ENCODE results near the gene TMX4. TPM values are rescaled to one million over a fixed set of nuclear protein-coding genes. Genes with fewer than 3 reads are reported as not detected.

TMX4 gene, protein sequence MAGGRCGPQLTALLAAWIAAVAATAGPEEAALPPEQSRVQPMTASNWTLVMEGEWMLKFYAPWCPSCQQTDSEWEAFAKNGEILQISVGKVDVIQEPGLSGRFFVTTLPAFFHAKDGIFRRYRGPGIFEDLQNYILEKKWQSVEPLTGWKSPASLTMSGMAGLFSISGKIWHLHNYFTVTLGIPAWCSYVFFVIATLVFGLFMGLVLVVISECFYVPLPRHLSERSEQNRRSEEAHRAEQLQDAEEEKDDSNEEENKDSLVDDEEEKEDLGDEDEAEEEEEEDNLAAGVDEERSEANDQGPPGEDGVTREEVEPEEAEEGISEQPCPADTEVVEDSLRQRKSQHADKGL
- total RNA-seq = 26.9 and 30.3 TPM in 2 replicates
- 5.4 and 6.5 TPM in 2 replicates for polyA plus RNA-seq
- polyA plus RNA-seq (2011; cell fraction: cytosol; rRNA removed) = 8.2 TPM in 2 replicates
- polyA plus RNA-seq (2011; cell fraction: nucleus; rRNA removed) = 3.2 and 4.6 TPM in 2 replicates
- 12.9 and 14.6 TPM in 2 replicates for polyA plus RNA-seq (2012)
- 15.8 and 18.1 TPM in 2 replicates for polyA minus RNA-seq
- 3.6 TPM for polyA minus RNA-seq (2011; cell fraction: cytosol; rRNA and poly(A)+ RNA removed)
- 5.3 and 7.7 TPM in 2 replicates for polyA minus RNA-seq (2011; cell fraction: nucleus; rRNA and poly(A)+ RNA removed)
- percentile 72 among the genes with signal in this experiment for Bru-seq, nascent RNA
- percentile 80 among the genes with signal in this experiment for BruChase-seq, experiment 1, labeled RNA remaining after a 6-hour chase
- percentile 61 among the genes with signal in this experiment for BruChase-seq, experiment 2, labeled RNA remaining after a 2-hour chase
- long read RNA-seq, full-length matches to known transcripts = 55 of 75 reads
- long read RNA-seq, partial matches to known transcripts = 5 of 75 reads
- long read RNA-seq, other reads (novel, unspliced or antisense) = 15 of 75 reads

DNA sequence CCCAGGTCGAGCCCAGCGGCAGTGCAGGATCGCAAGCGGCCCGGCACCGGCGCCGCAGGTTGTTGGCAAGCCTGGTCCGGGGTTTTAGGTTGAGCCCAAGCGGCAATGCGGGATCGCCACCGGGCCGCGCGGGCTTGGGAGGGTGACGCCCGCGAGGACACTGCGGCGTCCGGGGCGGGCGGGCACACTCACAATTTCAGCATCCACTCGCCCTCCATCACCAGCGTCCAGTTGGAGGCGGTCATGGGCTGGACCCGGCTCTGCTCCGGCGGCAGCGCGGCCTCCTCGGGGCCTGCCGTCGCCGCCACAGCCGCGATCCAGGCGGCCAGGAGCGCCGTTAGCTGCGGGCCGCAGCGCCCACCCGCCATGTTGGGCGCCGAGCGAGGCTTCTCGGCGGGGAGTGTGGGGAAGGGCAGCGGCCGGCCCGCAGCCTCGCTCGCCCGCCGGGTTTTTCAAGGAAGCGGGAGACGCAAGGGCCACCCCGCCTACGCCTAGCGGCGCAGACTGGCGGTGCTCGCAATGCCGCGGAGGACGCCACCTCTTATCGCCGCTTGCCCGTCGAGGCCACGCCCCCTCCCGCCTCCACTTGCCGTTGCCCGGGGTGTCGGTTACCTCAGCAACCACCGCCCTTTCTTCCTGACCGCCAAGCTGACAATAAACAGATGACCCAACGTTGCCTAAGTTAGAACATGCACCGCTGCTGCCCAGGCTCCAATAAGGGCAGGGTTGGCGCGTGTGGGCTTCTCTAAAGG, at the start of gene TMX4:
TSS of gene TMX4 (minus strand) at position 516 of the 752 bp plus-strand sequence. CDS start at position 368, 148 bp downstream.
- CTCF ChIA-PET = interaction anchor here (0.9 to 2.7 kb wide), 3 partner anchors 11 to 39 kb away, joined by 3 to 9 read pairs (median 5); no protein-coding TSS in a partner anchor
- dilution Hi-C loops (cut with MboI; ENCODE audit: extremely low pct_ligation_motif_present, low sequenced_read_pairs) = no loop called here
- Histone ChIP-seq H3K9me1 (replicated peaks; ENCODE audit: control insufficient read depth, extremely low read depth, insufficient read depth, low read length) (no peaks in the 10 kb centered on the region), H3K9me3 (replicated peaks; ENCODE audit: control insufficient read depth, insufficient read depth, low read length) (no peaks in the 10 kb centered on the region), H3K9ac (replicated peaks; ENCODE audit: extremely low read depth, insufficient read depth, low read length) (peak within 1 kb of the TSS; percentile 83), H3K4me1 (ENCODE audit: control insufficient read depth, extremely low read depth, insufficient read depth, low read length) (peaks cover 8% of the 10 kb centered on the region), H3K36me3 (ENCODE audit: control insufficient read depth in 2 of 2, extremely low read depth in 1 of 2, insufficient read depth in 2 of 2, low read length in 2 of 2) (no peaks in the 10 kb centered on the region), H3K27me3 (ENCODE audit: control insufficient read depth in 2 of 2, insufficient read depth in 2 of 2, low read length in 2 of 2) (no peaks in the 10 kb centered on the region), H3K4me2 (ENCODE audit: insufficient read depth, low read length) (peak within 1 kb of the TSS; percentile 95), H4K20me1 (replicated peaks; ENCODE audit: control insufficient read depth, extremely low read depth, insufficient read depth, low read length) (no peaks in the 10 kb centered on the region), H2AFZ (ENCODE audit: low read depth, low read length) (peak within 1 kb of the TSS; percentile 96), H3K27ac (ENCODE audit: insufficient read depth, low read depth, low read length) (peak within 1 kb of the TSS; percentile 64), H3K79me2 (ENCODE audit: control insufficient read depth, insufficient read depth, low read length) (no peaks in the 10 kb centered on the region), H3K4me3 (replicated peaks in 1 of 3; ENCODE audit: insufficient read depth in 1 of 3, low read depth in 1 of 3, low read length in 3 of 3) (peak within 1 kb of the TSS; percentile 76 to 88 (median 82))
- DNase-seq (ENCODE audit: low read depth, low spot score) (peak; percentile 97), FAIRE-seq (peak; percentile 93)
- POLR2A ChIA-PET = interaction anchor here (0.7 kb wide), 1 partner anchor 8 kb away, joined by 3 read pairs; no protein-coding TSS in a partner anchor
- BruUV-seq (replicated peaks) = TSS peak; percentile 35
- intact Hi-C loops (cut with micrococcal nuclease) = loop anchor here (1.0 to 2.0 kb wide), 3 partner anchors 39 to 83 kb away; no protein-coding TSS in a partner anchor
- TF ChIP-seq JUN (IDR thresholded peaks at IDR 0.05; ENCODE audit: borderline replicate concordance, insufficient read depth, insufficient read length, low read depth) (no peak), POLR2AphosphoS5 (IDR thresholded peaks at IDR 0.05; ENCODE audit: insufficient read depth, low read depth, low read length) (peak; percentile 89), GATA2 (IDR thresholded peaks at IDR 0.05; ENCODE audit: insufficient read depth, insufficient read length, low read depth, low read length) (peak; percentile 8), EZH2 (IDR thresholded peaks at IDR 0.05; ENCODE audit: borderline replicate concordance, low read depth, low read length, severe bottlenecking) (no peak), FOS (IDR thresholded peaks at IDR 0.05; ENCODE audit: borderline replicate concordance, insufficient read depth, low read length) (no peak), POLR2A (IDR thresholded peaks at IDR 0.05; ENCODE audit: low read depth, low read length) (peak; percentile 95)
- TF ChIP-seq, protein P1, sequence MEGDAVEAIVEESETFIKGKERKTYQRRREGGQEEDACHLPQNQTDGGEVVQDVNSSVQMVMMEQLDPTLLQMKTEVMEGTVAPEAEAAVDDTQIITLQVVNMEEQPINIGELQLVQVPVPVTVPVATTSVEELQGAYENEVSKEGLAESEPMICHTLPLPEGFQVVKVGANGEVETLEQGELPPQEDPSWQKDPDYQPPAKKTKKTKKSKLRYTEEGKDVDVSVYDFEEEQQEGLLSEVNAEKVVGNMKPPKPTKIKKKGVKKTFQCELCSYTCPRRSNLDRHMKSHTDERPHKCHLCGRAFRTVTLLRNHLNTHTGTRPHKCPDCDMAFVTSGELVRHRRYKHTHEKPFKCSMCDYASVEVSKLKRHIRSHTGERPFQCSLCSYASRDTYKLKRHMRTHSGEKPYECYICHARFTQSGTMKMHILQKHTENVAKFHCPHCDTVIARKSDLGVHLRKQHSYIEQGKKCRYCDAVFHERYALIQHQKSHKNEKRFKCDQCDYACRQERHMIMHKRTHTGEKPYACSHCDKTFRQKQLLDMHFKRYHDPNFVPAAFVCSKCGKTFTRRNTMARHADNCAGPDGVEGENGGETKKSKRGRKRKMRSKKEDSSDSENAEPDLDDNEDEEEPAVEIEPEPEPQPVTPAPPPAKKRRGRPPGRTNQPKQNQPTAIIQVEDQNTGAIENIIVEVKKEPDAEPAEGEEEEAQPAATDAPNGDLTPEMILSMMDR (IDR thresholded peaks at IDR 0.05; ENCODE audit: extremely low read depth in 1 of 2, insufficient read depth in 1 of 2, low read depth in 1 of 2, low read length in 2 of 2) = peak; percentile 13 to 74

All from endothelial cell of umbilical vein (primary cell).